ENCODE measurements around the gene TBCK. TPM values are rescaled to one million over a fixed set of nuclear protein-coding genes. Genes with fewer than 3 reads are reported as not detected.

TBCK gene
- total RNA-seq, 1 donor from 2014 or later = 25.8 TPM

DNA sequence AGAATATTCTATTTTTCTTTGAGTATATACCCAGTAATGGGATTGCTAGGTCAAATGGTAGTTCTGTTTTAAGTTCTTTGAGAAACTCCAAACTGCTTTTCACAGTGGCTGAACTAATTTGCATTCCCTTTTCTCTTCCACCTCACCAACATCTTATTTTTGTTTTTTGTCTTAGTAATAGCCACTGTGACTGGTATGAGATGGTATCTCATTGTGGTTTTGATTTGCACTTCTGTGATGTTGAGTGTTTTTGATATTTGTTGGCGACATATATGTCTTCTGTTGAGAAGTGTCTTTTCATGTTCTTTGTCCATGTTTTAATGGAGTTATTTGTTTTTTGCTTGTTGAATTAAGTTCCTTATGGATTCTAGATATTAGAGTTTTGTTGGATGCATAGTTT is 24.8 kb upstream of the TBCK start:
- H3K79me2 ChIP-seq (ENCODE audit: insufficient read depth, low read length) = peaks cover 45% of the 10 kb centered on the region
- no peak overlapping the region for H3K9ac ChIP-seq (ENCODE audit: low read length)
- H4K20me1 ChIP-seq (ENCODE audit: insufficient read depth, low read length) = peaks cover 30% of the 10 kb centered on the region
- Mint-ChIP-seq H3K27ac (ENCODE audit: unreplicated experiment) (no peak overlapping the region), H3K4me3 (ENCODE audit: unreplicated experiment) (no peak overlapping the region), H3K9me3 (ENCODE audit: unreplicated experiment) (peaks cover 2% of the 10 kb centered on the region), H3K4me1 (ENCODE audit: low read depth, unreplicated experiment) (peaks cover 10% of the 10 kb centered on the region), H3K27me3 (ENCODE audit: low read depth, unreplicated experiment) (no peaks in the 10 kb centered on the region), H3K36me3 (ENCODE audit: low read depth, unreplicated experiment) (peaks cover 41% of the 10 kb centered on the region)
- peaks cover 4% of the 10 kb centered on the region for H3K4me1 ChIP-seq (ENCODE audit: insufficient read depth, low read length)
- peaks cover 2% of the 10 kb centered on the region for H3K9me3 ChIP-seq (ENCODE audit: insufficient read depth, low read depth, low read length)
- TF ChIP-seq EZH2 (IDR thresholded peaks at IDR 0.05; ENCODE audit: insufficient read depth, low read length) = no peak
- TF ChIP-seq, protein P1, sequence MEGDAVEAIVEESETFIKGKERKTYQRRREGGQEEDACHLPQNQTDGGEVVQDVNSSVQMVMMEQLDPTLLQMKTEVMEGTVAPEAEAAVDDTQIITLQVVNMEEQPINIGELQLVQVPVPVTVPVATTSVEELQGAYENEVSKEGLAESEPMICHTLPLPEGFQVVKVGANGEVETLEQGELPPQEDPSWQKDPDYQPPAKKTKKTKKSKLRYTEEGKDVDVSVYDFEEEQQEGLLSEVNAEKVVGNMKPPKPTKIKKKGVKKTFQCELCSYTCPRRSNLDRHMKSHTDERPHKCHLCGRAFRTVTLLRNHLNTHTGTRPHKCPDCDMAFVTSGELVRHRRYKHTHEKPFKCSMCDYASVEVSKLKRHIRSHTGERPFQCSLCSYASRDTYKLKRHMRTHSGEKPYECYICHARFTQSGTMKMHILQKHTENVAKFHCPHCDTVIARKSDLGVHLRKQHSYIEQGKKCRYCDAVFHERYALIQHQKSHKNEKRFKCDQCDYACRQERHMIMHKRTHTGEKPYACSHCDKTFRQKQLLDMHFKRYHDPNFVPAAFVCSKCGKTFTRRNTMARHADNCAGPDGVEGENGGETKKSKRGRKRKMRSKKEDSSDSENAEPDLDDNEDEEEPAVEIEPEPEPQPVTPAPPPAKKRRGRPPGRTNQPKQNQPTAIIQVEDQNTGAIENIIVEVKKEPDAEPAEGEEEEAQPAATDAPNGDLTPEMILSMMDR (IDR thresholded peaks at IDR 0.05; ENCODE audit: insufficient read depth, low read depth, low read length) = no peak
- H2AFZ ChIP-seq (ENCODE audit: low read depth, low read length) = no peak overlapping the region
- H3K4me2 ChIP-seq (ENCODE audit: low read length) = no peak overlapping the region
- no peaks in the 10 kb centered on the region for H3K27me3 ChIP-seq (ENCODE audit: insufficient read depth, low read length)
- no peak overlapping the region for H3K27ac ChIP-seq (ENCODE audit: low read depth, low read length)
- FAIRE-seq (no peak), DNase-seq (ENCODE audit: low read depth) (no peak)
- no peak overlapping the region for H3K4me3 ChIP-seq (ENCODE audit: insufficient read depth, low read depth, low read length)
- peaks cover 29% of the 10 kb centered on the region for H3K36me3 ChIP-seq (ENCODE audit: insufficient read depth, low read length)

DNA sequence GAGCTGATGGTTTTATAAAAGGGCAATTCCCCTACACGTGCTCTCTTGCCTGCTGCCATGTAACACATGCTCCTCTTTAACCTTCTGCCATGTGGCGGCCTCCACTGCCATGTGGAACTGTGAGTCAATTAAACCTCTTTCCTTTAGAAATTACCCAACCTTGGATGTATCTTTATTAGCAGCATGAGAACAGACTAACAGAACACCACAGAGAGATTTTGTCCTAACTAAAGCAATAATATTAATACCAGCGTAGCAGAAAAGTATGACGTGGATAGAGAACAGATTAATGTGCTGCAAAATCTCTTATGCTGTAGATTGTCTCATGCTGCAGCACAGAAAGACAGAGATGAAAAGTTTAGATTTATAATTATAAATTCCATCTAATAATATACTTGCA is 23.4 kb upstream of the TBCK start:
- Mint-ChIP-seq H3K9me3 (ENCODE audit: unreplicated experiment) (peaks cover 2% of the 10 kb centered on the region), H3K4me1 (ENCODE audit: low read depth, unreplicated experiment) (peaks cover 3% of the 10 kb centered on the region), H3K27ac (ENCODE audit: unreplicated experiment) (no peak overlapping the region), H3K27me3 (ENCODE audit: low read depth, unreplicated experiment) (no peaks in the 10 kb centered on the region), H3K4me3 (ENCODE audit: unreplicated experiment) (no peak overlapping the region), H3K36me3 (ENCODE audit: low read depth, unreplicated experiment) (peaks cover 43% of the 10 kb centered on the region)
- H3K9me3 ChIP-seq (ENCODE audit: insufficient read depth, low read depth, low read length) = peaks cover 2% of the 10 kb centered on the region
- H3K27ac ChIP-seq (ENCODE audit: low read depth, low read length) = no peak overlapping the region
- H3K27me3 ChIP-seq (ENCODE audit: insufficient read depth, low read length) = no peaks in the 10 kb centered on the region
- H3K4me2 ChIP-seq (ENCODE audit: low read length) = no peak overlapping the region
- peaks cover 24% of the 10 kb centered on the region for H4K20me1 ChIP-seq (ENCODE audit: insufficient read depth, low read length)
- TF ChIP-seq, protein P1 (IDR thresholded peaks at IDR 0.05; ENCODE audit: insufficient read depth, low read depth, low read length) = no peak
- TF ChIP-seq EZH2 (IDR thresholded peaks at IDR 0.05; ENCODE audit: insufficient read depth, low read length) = no peak
- H3K4me3 ChIP-seq (ENCODE audit: insufficient read depth, low read depth, low read length) = no peak overlapping the region
- FAIRE-seq (no peak), DNase-seq (ENCODE audit: low read depth) (no peak)
- no peak overlapping the region for H2AFZ ChIP-seq (ENCODE audit: low read depth, low read length)
- H3K4me1 ChIP-seq (ENCODE audit: insufficient read depth, low read length) = peaks cover 2% of the 10 kb centered on the region
- H3K79me2 ChIP-seq (ENCODE audit: insufficient read depth, low read length) = peaks cover 41% of the 10 kb centered on the region
- peaks cover 33% of the 10 kb centered on the region for H3K36me3 ChIP-seq (ENCODE audit: insufficient read depth, low read length)
- no peak overlapping the region for H3K9ac ChIP-seq (ENCODE audit: low read length)

DNA sequence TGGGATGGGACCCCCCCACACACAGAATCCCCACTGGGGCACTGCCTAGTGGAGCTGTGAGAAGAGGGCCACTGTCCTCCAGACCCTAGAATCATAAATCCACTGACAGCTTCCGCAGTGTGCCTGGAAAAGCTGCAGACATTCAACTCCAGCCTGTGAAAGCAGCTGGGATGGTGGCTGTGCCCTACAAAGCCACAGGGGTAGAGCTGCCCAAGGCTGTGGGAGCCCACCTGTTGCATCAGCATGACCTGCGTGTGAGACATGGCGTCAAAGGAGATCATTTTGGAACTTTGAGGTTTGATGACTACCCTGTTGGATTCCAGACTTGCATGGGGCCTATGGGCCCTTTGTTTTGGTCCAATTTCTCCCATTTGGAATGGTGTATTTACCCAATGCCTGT is 22.7 kb upstream of the TBCK start:
- H3K36me3 ChIP-seq (ENCODE audit: insufficient read depth, low read length) = peaks cover 33% of the 10 kb centered on the region
- FAIRE-seq = no peak
- H3K27ac Mint-ChIP-seq (ENCODE audit: unreplicated experiment) = no peak overlapping the region

More for the DNA sequence above, 22.7 kb upstream of the TBCK start:
- H4K20me1 ChIP-seq (ENCODE audit: insufficient read depth, low read length) = peaks cover 18% of the 10 kb centered on the region
- peaks cover 2% of the 10 kb centered on the region for H3K9me3 ChIP-seq (ENCODE audit: insufficient read depth, low read depth, low read length)
- peaks cover 43% of the 10 kb centered on the region for H3K36me3 Mint-ChIP-seq (ENCODE audit: low read depth, unreplicated experiment)
- H3K4me1 ChIP-seq (ENCODE audit: insufficient read depth, low read length) = no peaks in the 10 kb centered on the region
- no peak overlapping the region for H3K4me3 ChIP-seq (ENCODE audit: insufficient read depth, low read depth, low read length)
- H3K27ac ChIP-seq (ENCODE audit: low read depth, low read length) = no peak overlapping the region
- H3K27me3 Mint-ChIP-seq (ENCODE audit: low read depth, unreplicated experiment) = no peaks in the 10 kb centered on the region
- H3K4me1 Mint-ChIP-seq (ENCODE audit: low read depth, unreplicated experiment) = no peaks in the 10 kb centered on the region
- H3K79me2 ChIP-seq (ENCODE audit: insufficient read depth, low read length) = peaks cover 41% of the 10 kb centered on the region
- no peak for TF ChIP-seq EZH2 (IDR thresholded peaks at IDR 0.05; ENCODE audit: insufficient read depth, low read length)
- TF ChIP-seq, protein P1 (IDR thresholded peaks at IDR 0.05; ENCODE audit: insufficient read depth, low read depth, low read length) = no peak
- no peaks in the 10 kb centered on the region for H3K27me3 ChIP-seq (ENCODE audit: insufficient read depth, low read length)
- H3K9me3 Mint-ChIP-seq (ENCODE audit: unreplicated experiment) = peaks cover 2% of the 10 kb centered on the region
- no peak overlapping the region for H3K4me2 ChIP-seq (ENCODE audit: low read length)
- H3K4me3 Mint-ChIP-seq (ENCODE audit: unreplicated experiment) = no peak overlapping the region
- no peak overlapping the region for H3K9ac ChIP-seq (ENCODE audit: low read length)
- no peak overlapping the region for H2AFZ ChIP-seq (ENCODE audit: low read depth, low read length)
- no peak for DNase-seq (ENCODE audit: low read depth)

All from astrocyte (in vitro differentiated cells and primary cell).